DND-41 (cell line): ENCODE measurements around the gene CEP131.

Experiments used
- CTCF ChIP-seq: IDR thresholded peaks from 2 replicates; pipeline ENCODE4 v1.5.1; 2012; ENCODE audit warnings: borderline replicate concordance, low read length, moderate library complexity, mild to moderate bottlenecking; ENCODE audit not compliant: poor library complexity, severe bottlenecking; ENCODE audit errors: extremely low read depth
- EZH2 ChIP-seq: IDR thresholded peaks from 3 replicates; pipeline ENCODE4 v1.6.1; 2012; ENCODE audit warnings: borderline replicate concordance, low read depth, mild to moderate bottlenecking, moderate library complexity, low read length, inconsistent platforms; ENCODE audit not compliant: severe bottlenecking

GRCh38 chr17:81199482-81199830 lies 23.3 kb downstream of the CEP131 start:
- TF ChIP-seq CTCF, result no peak
- TF ChIP-seq EZH2, result no peak
